DMS53 treated with DMSO at 0.1 percent for 48 hours (cell line): ENCODE data around the gene RETREG2.
"Not testable (repeated sequence)": the region's sequence is repeated elsewhere in the genome, so short reads cannot be mapped to it uniquely, and the experiment has no call there.

Source experiments
- DNase-seq: peaks from one replicate; lab custom pipeline; 2025; ENCODE audit not compliant: unreplicated experiment; lab: John Stamatoyannopoulos, UW

RETREG2 gene

GRCh38 chr2:219186754-219187456 lies 8.8 kb downstream of the RETREG2 start:
- DNase-seq, result no peak

DNA sequence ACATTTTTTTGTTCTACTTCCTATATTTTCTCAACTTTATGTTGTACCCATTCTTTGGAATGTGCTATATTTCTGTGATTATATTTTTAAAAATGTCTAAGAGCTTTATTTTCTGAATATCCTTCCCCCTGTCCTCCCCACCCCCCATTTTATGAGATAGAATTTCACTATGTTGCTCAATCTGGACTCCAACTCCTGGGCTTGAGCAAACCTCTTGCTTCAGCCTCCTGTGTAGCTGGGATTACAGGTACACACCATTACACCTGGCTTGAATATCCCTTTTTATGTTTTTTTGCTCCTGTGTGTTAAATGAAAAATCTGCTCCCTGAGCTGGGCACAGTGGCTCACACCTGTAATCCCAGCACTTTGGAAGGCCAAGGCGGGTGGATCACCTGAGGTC lies 19.3 kb downstream of the RETREG2 start:
- DNase-seq, result no peak

DNA sequence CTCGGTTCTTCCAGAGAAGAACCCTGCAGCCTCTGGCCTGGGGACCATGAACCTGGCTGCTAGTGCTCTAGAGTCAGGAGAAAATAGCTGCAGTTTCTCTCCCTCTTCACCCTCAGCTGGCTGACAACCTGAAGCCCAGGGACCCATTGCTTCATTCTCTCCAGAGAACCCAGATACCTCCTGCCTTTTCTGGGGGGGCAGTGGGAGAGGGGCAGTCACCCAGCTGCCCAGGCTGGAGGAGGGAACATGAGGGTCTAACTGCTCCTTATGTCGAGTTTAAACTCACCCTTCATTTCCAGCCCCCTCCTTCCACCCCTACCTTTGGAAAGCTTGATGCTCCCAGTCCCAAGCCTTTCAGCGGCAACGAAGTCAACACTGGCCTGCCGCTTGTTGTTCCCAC lies 20.9 kb downstream of the RETREG2 start:
- DNase-seq, result no peak

- DNase-seq, result no peak
Measured at GRCh38 chr2:219199470-219200211, 21.6 kb downstream of the RETREG2 start.

DNA sequence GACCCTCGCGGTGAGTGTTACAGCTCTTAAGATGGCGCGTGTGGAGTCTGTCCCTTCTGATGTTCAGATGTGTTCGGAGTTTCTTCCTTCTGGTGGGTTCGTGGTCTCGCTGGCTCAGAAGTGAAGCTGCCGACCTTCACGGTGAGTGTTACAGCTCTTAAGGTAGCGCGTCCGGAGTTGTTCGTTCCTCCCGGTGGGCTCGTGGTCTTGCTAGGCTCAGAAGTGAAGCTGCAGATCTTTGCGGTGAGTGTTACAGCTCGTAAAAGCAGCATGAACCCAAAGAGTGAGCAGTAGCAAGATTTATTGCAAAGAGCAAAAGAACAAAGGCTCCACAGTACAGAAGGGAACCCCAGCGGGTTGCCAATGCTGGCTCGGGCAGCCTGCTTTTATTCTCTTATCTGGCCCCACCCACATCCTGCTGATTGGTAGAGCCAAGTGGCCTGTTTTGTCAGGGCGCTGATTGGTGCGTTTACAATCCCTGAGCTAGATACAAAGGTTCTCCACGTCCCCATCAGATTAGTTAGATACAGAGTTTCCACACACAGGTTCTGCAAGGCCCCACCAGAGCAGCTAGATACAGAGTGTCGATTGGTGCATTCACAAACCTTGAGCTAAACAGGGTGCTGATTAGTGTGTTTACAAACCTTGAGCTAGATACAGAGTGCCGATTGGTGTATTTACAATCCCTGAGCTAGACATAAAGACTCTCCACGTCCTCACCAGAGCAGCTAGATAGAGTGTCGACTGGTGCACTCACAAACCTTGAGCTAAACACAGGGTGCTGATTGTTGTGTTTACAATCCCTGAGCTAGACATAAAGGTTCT lies 22.6 kb downstream of the RETREG2 start:
- not testable (repeated sequence) for DNase-seq

DNA sequence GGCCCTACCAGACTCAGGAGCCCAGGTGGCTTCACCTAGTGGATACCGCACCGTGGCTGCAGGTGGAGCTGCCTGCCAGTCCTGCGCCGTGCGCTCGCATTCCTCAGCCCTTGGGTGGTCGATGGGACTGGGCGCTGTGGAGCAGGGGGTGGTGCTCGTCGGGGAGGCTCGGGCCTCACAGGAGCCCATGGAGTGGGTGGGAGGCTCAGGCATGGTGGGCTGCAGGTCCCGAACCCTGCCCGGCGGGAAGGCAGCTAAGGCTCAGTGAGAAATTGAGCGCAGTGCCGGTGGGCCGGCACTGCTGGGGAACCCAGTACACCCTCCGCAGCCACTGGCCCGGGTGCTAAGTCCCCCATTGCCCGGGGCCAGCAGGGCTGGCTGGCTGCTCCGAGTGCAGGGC lies 23.3 kb downstream of the RETREG2 start:
- not testable (repeated sequence) for DNase-seq

- DNase-seq, result no peak
Measured at GRCh38 chr2:219204425-219205164, 26.5 kb downstream of the RETREG2 start.

- DNase-seq, result no peak
Measured at GRCh38 chr2:219205165-219205538, 27.1 kb downstream of the RETREG2 start.

DNA sequence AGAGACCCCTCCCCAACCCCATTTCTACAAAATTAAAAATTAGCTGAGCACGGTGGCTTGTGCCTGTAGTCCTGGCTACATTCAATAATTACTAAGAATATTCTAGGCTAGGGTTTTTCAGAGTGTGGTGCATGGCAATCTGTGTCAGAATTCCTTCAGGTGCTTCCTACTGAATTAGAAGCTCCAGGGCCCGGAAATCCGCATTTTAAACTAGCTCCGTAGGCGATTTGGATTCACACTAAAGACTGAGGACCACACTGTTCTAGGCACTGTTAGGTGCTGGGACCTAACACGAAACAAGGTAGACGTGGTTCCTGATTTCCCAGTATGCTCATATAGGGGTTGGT lies 27.9 kb downstream of the RETREG2 start:
- no peak for DNase-seq

GRCh38 chr2:219206328-219207133 lies 28.5 kb downstream of the RETREG2 start, which contains the start of gene ZFAND2B:
TSS of gene ZFAND2B (plus strand) at chr2:219206782. CDS start at chr2:219206988, 206 bp downstream.
- DNase-seq, result peak; percentile 75

DNA sequence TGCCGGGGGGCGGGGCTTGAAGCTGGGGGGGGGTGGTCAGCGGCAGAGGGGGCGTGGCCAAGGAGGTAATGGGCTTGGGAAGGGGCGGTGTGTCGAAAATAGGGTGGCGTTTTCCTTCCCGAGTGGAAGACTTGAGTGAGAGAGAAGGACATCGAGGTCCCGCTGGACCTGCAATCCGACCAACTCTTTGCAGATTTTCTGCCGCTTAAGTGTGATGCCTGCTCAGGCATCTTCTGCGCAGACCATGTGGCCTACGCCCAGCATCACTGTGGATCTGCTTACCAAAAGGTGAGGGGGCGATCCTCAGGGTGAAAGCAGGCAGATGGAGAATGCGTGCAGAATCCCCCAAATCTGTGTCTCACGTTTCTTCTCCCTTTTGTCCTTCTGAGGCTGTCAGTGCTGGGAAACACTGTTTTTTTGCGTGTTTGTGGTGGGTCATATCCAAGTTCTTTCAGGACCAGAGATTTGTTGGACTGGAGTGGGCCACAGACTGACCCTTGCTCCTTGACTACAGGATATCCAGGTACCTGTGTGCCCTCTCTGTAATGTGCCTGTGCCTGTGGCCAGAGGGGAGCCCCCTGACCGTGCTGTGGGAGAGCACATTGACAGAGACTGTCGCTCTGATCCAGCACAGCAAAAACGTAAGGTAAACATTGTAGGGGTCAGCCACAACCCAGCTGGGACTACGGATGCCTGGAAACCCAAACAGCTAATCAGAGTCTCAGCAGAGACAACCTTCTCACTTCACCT lies 29.2 kb downstream of the RETREG2 start:
- DNase-seq, result peak; percentile 41

GRCh38 chr2:219207884-219208740 lies 30.0 kb downstream of the RETREG2 start:
- DNase-seq, result no peak

DNA sequence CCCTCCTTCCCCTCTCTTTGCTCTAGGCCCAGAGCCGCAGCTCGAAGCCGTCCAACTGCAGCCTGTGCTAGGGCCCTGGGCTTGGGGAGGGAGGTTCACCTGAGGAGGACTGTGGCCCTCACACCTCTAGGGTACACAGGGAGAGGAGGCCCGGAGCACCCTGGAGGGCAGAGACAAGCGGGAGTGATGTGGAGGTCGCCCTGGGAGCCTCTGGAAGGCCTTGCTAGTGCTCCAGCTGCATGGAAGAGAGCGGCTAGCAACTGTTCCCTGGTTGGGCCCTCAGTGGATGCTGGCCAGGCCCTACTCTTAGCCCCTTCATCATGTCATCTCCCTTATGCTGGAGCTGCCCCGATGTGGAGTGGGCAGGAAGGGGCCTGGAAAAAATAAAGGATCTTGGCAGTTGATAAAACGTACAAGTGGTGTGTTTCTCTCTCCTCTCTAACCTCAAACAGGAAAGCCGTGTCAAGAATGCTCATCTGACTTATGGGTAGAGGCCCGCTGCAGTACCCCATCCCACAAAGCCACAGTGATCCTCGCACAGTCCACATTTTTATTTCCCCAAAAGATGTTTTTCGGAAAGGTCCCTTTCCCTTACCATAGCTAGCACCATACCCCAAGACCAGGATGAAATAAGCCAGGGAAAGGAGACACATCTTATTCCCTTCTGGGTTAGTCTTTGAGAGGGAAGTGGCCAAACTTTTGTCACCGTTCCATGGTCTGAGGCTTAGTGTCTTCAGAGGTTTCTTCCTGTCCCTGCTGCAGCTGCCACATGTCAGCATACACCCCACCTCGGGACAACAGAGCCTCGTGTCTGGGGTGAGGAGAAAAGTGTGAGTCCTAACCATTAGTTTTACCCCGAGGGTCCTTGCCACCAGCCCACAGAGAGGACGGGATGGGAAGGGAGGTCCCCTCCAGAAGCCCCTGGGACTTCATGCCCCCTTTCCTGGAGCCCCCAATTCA lies 31.4 kb downstream of the RETREG2 start:
- no peak for DNase-seq

DNA sequence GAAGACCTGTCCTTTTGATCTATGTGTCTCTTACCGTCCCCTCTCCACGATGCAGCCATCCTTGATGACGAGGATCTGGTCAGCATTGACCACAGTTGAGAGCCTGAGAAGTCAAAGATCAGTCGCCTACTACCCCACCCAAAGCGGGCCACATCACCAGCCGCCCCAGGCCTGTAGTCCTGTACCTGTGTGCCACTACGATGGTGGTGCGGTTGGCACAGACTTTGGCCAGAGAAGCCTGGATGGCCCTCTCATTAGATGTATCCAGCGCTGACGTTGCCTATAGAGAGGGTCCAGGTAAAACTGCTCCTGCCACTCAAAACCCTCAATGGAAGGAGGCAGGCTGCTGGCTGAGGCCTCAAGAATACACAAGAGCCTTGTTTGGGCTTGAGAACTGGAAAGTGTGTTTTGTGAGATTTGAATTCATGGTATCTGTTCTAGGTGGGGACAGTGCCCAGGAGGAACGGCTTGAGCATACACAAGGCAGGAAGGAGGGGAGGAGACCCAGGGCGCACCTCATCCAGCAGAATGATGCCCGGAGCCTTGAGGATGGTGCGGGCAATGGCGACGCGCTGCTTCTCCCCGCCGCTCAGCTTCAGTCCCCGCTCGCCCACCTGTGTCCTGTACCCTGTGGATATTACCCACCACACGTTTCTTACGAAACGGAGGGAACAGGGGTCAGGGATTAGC lies 32.3 kb downstream of the RETREG2 start:
- DNase-seq, result no peak

GRCh38 chr2:219210886-219211362 lies 32.8 kb downstream of the RETREG2 start:
- DNase-seq, result no peak

GRCh38 chr2:219213026-219213415 lies 34.9 kb downstream of the RETREG2 start:
- DNase-seq, result no peak
